ENCODE results near the gene PRPF38B. TPM values are rescaled to one million over a fixed set of nuclear protein-coding genes. Genes with fewer than 3 reads are reported as not detected.
A peak's percentile ranks its signal among the peaks of the same experiment; 100 is the strongest.
"Not testable (repeated sequence)": the region's sequence is repeated elsewhere in the genome, so short reads cannot be mapped to it uniquely, and the experiment has no call there.

PRPF38B gene
- total RNA-seq, 1 experiment from 2014 or later = 4.7 TPM

GRCh38 chr1:108670131-108670773 lies 21.9 kb upstream of the PRPF38B start:
- no peak for DNase-seq (ENCODE audit: low read depth)
- in situ Hi-C loops (cut with HindIII; ENCODE audit: low pct_unique_long_range_greater_than_20kb, low sequenced_read_pairs) = no loop called here

- DNase-seq (ENCODE audit: low read depth) = no peak
- in situ Hi-C loops (cut with HindIII; ENCODE audit: low pct_unique_long_range_greater_than_20kb, low sequenced_read_pairs) = no loop called here
These were observed 21.0 kb upstream of the PRPF38B start for GRCh38 chr1:108671143-108671542.

GRCh38 chr1:108678706-108679105 lies 13.4 kb upstream of the PRPF38B start:
- in situ Hi-C loops (cut with HindIII; ENCODE audit: low pct_unique_long_range_greater_than_20kb, low sequenced_read_pairs) = no loop called here
- no peak for DNase-seq (ENCODE audit: low read depth)

- in situ Hi-C loops (cut with HindIII; ENCODE audit: low pct_unique_long_range_greater_than_20kb, low sequenced_read_pairs) = no loop called here
- no peak for DNase-seq (ENCODE audit: low read depth)
These were observed 12.4 kb upstream of the PRPF38B start for GRCh38 chr1:108679586-108680213.

- DNase-seq (ENCODE audit: low read depth); in situ Hi-C loops (cut with HindIII; ENCODE audit: low pct_unique_long_range_greater_than_20kb, low sequenced_read_pairs): not testable (repeated sequence)
These were observed 10.4 kb upstream of the PRPF38B start for GRCh38 chr1:108681701-108682100.

- DNase-seq (ENCODE audit: low read depth) = no peak
- in situ Hi-C loops (cut with HindIII; ENCODE audit: low pct_unique_long_range_greater_than_20kb, low sequenced_read_pairs) = no loop called here
These were observed 6.6 kb upstream of the PRPF38B start for GRCh38 chr1:108685529-108685928.

- DNase-seq (ENCODE audit: low read depth) = no peak
- in situ Hi-C loops (cut with HindIII; ENCODE audit: low pct_unique_long_range_greater_than_20kb, low sequenced_read_pairs) = no loop called here
These were observed 5.3 kb upstream of the PRPF38B start for GRCh38 chr1:108686614-108687313.

- no peak for DNase-seq (ENCODE audit: low read depth)
- in situ Hi-C loops (cut with HindIII; ENCODE audit: low pct_unique_long_range_greater_than_20kb, low sequenced_read_pairs) = no loop called here
These were observed 775 bp upstream of the PRPF38B start for GRCh38 chr1:108691128-108691941.

GRCh38 chr1:108692724-108693655 lies 880 bp downstream of the PRPF38B start:
- in situ Hi-C loops (cut with HindIII; ENCODE audit: low pct_unique_long_range_greater_than_20kb, low sequenced_read_pairs) = no loop called here

GRCh38 chr1:108695535-108695934 lies 3.4 kb downstream of the PRPF38B start:
- in situ Hi-C loops (cut with HindIII; ENCODE audit: low pct_unique_long_range_greater_than_20kb, low sequenced_read_pairs) = no loop called here
- DNase-seq (ENCODE audit: low read depth) = no peak

More at GRCh38 chr1:108692724-108693655, 880 bp downstream of the PRPF38B start:
- DNase-seq (ENCODE audit: low read depth) = peak; percentile 72

- in situ Hi-C loops (cut with HindIII; ENCODE audit: low pct_unique_long_range_greater_than_20kb, low sequenced_read_pairs) = no loop called here
- no peak for DNase-seq (ENCODE audit: low read depth)
These were observed 7.5 kb downstream of the PRPF38B start for GRCh38 chr1:108699375-108700332.

- no peak for DNase-seq (ENCODE audit: low read depth)
- in situ Hi-C loops (cut with HindIII; ENCODE audit: low pct_unique_long_range_greater_than_20kb, low sequenced_read_pairs) = no loop called here
These were observed 9.2 kb downstream of the PRPF38B start for GRCh38 chr1:108701176-108701849.

- in situ Hi-C loops (cut with HindIII; ENCODE audit: low pct_unique_long_range_greater_than_20kb, low sequenced_read_pairs); DNase-seq (ENCODE audit: low read depth): not testable (repeated sequence)
These were observed 10.0 kb downstream of the PRPF38B start for GRCh38 chr1:108702109-108702508.

- in situ Hi-C loops (cut with HindIII; ENCODE audit: low pct_unique_long_range_greater_than_20kb, low sequenced_read_pairs) = no loop called here
- DNase-seq (ENCODE audit: low read depth) = no peak
These were observed 11.8 kb downstream of the PRPF38B start for GRCh38 chr1:108703939-108704338.

- in situ Hi-C loops (cut with HindIII; ENCODE audit: low pct_unique_long_range_greater_than_20kb, low sequenced_read_pairs) = no loop called here
- DNase-seq (ENCODE audit: low read depth) = peak; percentile 60
These were observed 12.4 kb downstream of the PRPF38B start for GRCh38 chr1:108704496-108704895.

- in situ Hi-C loops (cut with HindIII; ENCODE audit: low pct_unique_long_range_greater_than_20kb, low sequenced_read_pairs) = no loop called here
- no peak for DNase-seq (ENCODE audit: low read depth)
These were observed 14.5 kb downstream of the PRPF38B start for GRCh38 chr1:108706643-108707042.
